IMR-90 (cell line): ENCODE data around the gene LGI2. TPM values are rescaled to one million over a fixed set of nuclear protein-coding genes. Genes with fewer than 3 reads are reported as not detected.

ENCODE experiments used
- ATAC-seq: fragments of 200-7000 bp; cut with Tn5 transposase; 2 replicates; pipeline ENCODE4 v1.9.1; 2020; ENCODE audit warnings: low read depth, mild to moderate bottlenecking, moderate library complexity
- BruUV-seq: library from RNA; stranded (reverse); fragments of 400-500 nt; replicated peaks from 2 replicates; lab custom pipeline; 2021; lab: Mats Ljungman, UMichigan
- CTCF ChIA-PET: fragments of 300-600 bp; formaldehyde crosslinking; extraction: SDS; loops from one replicate; lab custom pipeline; 2021; ENCODE audit warnings: antibody characterized with exemption; lab: Yijun Ruan, JAX
- POLR2A ChIA-PET: fragments of 300-600 bp; sonication (Branson Sonifier 250); formaldehyde crosslinking; loops from one replicate; lab custom pipeline; 2022; ENCODE audit warnings: antibody characterized with exemption; ENCODE audit not compliant: unreplicated experiment; lab: Charles Lee
- DNase-seq: peaks from one replicate; pipeline ENCODE4 v3.0.0; 2013
- H2AFZ ChIP-seq: replicated peaks from 2 replicates; pipeline ENCODE3; 2013; ENCODE audit warnings: low read length, mild to moderate bottlenecking; ENCODE audit not compliant: poor library complexity
- H2AK5ac ChIP-seq: 2 replicates; pipeline ENCODE4 v1.6.1; 2013; ENCODE audit warnings: low read depth, low read length, inconsistent platforms
- H2AK9ac ChIP-seq: replicated peaks from 2 replicates; pipeline ENCODE3; 2013; ENCODE audit warnings: mild to moderate bottlenecking, low read depth, low read length, moderate library complexity; ENCODE audit not compliant: poor library complexity
- H2BK120ac ChIP-seq: 2 replicates; pipeline ENCODE4 v1.6.1; 2013; ENCODE audit warnings: low read depth, low read length, inconsistent platforms
- H2BK15ac ChIP-seq: 3 replicates; pipeline ENCODE4 v1.6.1; 2013; ENCODE audit warnings: low read depth, low read length, inconsistent platforms
- H2BK20ac ChIP-seq: 2 replicates; pipeline ENCODE4 v1.6.1; 2013; ENCODE audit warnings: low read depth, mild to moderate bottlenecking, inconsistent platforms, low read length, moderate library complexity
- H2BK5ac ChIP-seq: 2 replicates; pipeline ENCODE4 v1.6.1; 2013; ENCODE audit warnings: mild to moderate bottlenecking, low read depth, low read length, inconsistent platforms; ENCODE audit not compliant: poor library complexity, severe bottlenecking
- H3K14ac ChIP-seq: replicated peaks from 2 replicates; pipeline ENCODE4 v1.6.1; 2013; ENCODE audit warnings: low read depth, low read length, inconsistent platforms
- H3K18ac ChIP-seq: 2 replicates; pipeline ENCODE4 v1.6.1; 2013; ENCODE audit warnings: low read depth, low read length, control low read depth
- H3K23ac ChIP-seq: 2 replicates; pipeline ENCODE4 v1.6.1; 2013; ENCODE audit warnings: low read depth, low read length, inconsistent platforms
- H3K27ac ChIP-seq: 2 replicates; pipeline ENCODE4 v1.5.1; 2013; ENCODE audit warnings: mild to moderate bottlenecking, control low read depth, low read length; ENCODE audit not compliant: insufficient read depth
- H3K27me3 ChIP-seq: 2 replicates; pipeline ENCODE4 v1.6.1; 2013; ENCODE audit warnings: low read length; ENCODE audit not compliant: control insufficient read depth, insufficient read depth
- H3K36me3 ChIP-seq: 2 replicates; pipeline ENCODE4 v1.6.1; 2013; ENCODE audit warnings: low read length, mixed read lengths; ENCODE audit not compliant: control insufficient read depth, insufficient read depth
- H3K4ac ChIP-seq: 2 replicates; pipeline ENCODE4 v1.6.1; 2013; ENCODE audit warnings: low read depth, low read length, inconsistent platforms
- H3K4me1 ChIP-seq: 2 replicates; pipeline ENCODE4 v1.6.1; 2013; ENCODE audit warnings: low read length, mixed read lengths; ENCODE audit not compliant: control insufficient read depth, insufficient read depth
- H3K4me2 ChIP-seq: 2 replicates; pipeline ENCODE4 v1.6.1; 2013; ENCODE audit warnings: low read depth, mild to moderate bottlenecking, control low read depth, low read length, moderate library complexity
- H3K4me3 ChIP-seq: 2 replicates; pipeline ENCODE4 v1.5.1; 2013; ENCODE audit warnings: low read depth, mild to moderate bottlenecking, control low read depth, low read length, moderate library complexity; ENCODE audit not compliant: insufficient read depth
- H3K56ac ChIP-seq: 2 replicates; pipeline ENCODE4 v1.6.1; 2013; ENCODE audit warnings: low read length, inconsistent platforms; ENCODE audit not compliant: insufficient read depth; ENCODE audit errors: extremely low read depth
- H3K79me1 ChIP-seq, 2 experiments: 2 replicates each; pipeline ENCODE4 v1.6.1; 2013; ENCODE audit warnings: low read length in 2 of 2, inconsistent platforms in 1 of 2, low read depth in 1 of 2
- H3K9ac ChIP-seq: 2 replicates; pipeline ENCODE4 v1.6.1; 2013; ENCODE audit warnings: low read depth, low read length, control low read depth
- H3K9me1 ChIP-seq: 2 replicates; pipeline ENCODE4 v1.6.1; 2013; ENCODE audit warnings: low read length, inconsistent platforms; ENCODE audit not compliant: insufficient read depth
- H3K9me3 ChIP-seq: 2 replicates; pipeline ENCODE4 v1.6.1; 2013; ENCODE audit warnings: low read length; ENCODE audit not compliant: control insufficient read depth, insufficient read depth
- H4K20me1 ChIP-seq: 2 replicates; pipeline ENCODE4 v1.6.1; 2013; ENCODE audit warnings: low read length, inconsistent platforms; ENCODE audit not compliant: insufficient read depth
- H4K5ac ChIP-seq: 2 replicates; pipeline ENCODE4 v1.6.1; 2013; ENCODE audit warnings: mild to moderate bottlenecking, low read depth, low read length, control low read depth
- H4K8ac ChIP-seq, 2 experiments: 2 replicates each; pipeline ENCODE4 v1.6.1; 2013; ENCODE audit warnings: low read depth in 2 of 2, low read length in 2 of 2, control low read depth in 1 of 2, inconsistent platforms in 1 of 2
- H4K91ac ChIP-seq: 2 replicates; pipeline ENCODE4 v1.6.1; 2013; ENCODE audit warnings: low read depth, low read length, inconsistent platforms; ENCODE audit not compliant: insufficient read depth
- RAD21 ChIP-seq: IDR thresholded peaks from 2 replicates; pipeline ENCODE4 v1.6.1; 2012; ENCODE audit warnings: low read length, improper control_type of control experiment
- WGBS, 2 experiments: methylation state at CpG; one replicate each; pipeline versions ENCODE4 v1.1.5 to v1.1.7; 2013; ENCODE audit warnings: missing lambda C conversion rate in 2 of 2; ENCODE audit not compliant: insufficient read length in 1 of 2; ENCODE audit errors: extremely low coverage in 2 of 2; 5-methylcytosine and 5-hydroxymethylcytosine counted together
- dilution Hi-C: fragments of 300-500 bp; cut with HindIII; formaldehyde crosslinking; loops from one replicate; pipeline ENCODE4 v1.14.3; 2018; ENCODE audit warnings: low sequenced_read_pairs; ENCODE audit not compliant: unreplicated experiment
- in situ Hi-C: fragments of 300-500 bp; cut with MboI; formaldehyde crosslinking; loops from 3 replicates; pipeline ENCODE4 v1.14.3; 2019; ENCODE audit warnings: low sequenced_read_pairs, inconsistent platforms, mixed read lengths
- intact Hi-C: fragments of 100-400 bp; cut with micrococcal nuclease; formaldehyde crosslinking; loops from 2 replicates; pipeline ENCODE4 v1.10.0; 2022
- polyA plus RNA-seq, 3 experiments: library from polyadenylated mRNA; depleted of rRNA; stranded (reverse); fragments of >200 nt; gene quantifications; 2 replicates each; pipeline ENCODE4 v1.2.3, GENCODE V29; 2012; ENCODE audit warnings: low replicate concordance in 1 of 3
- total RNA-seq: library from RNA; depleted of rRNA; stranded (reverse); fragments of >200 nt; gene quantifications from 2 replicates; pipeline ENCODE4 v1.2.3, GENCODE V29; 2012

LGI2 gene
- total and polyA plus RNA-seq, 2 of the 4 experiments (the other 2 are of a cell fraction), result not detected

DNA sequence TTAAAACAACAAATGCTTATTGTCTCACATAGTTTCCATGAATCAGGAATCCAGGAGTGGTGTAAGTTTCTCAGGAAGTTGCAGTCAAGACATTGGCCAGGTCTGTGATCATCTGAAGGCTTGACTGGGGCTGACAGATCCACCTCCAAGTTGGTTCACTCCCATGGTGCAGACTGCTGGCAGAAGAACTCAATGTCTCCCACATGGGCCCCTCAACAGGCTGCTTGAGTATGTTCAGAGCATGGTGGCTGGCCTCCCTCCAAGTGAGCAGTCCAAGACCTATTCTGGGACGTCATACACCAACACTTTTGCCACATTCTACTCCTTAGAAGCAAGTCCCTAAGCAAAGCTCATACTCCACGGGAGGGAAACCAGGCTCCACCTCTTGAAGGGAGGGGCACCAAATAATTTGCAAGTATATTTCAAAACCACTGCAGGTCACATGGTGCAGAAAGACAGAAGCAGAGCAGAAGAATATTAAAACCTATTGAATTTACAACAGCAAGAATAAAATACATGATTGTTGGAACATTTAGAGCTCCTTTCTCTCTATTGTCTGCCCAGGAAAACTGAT, 35.3 kb downstream of the LGI2 start:
- in situ Hi-C loops (loop anchor here (25.0 kb wide), 1 partner anchor 367 kb away; no protein-coding TSS in a partner anchor), dilution Hi-C loops (no loop called here), intact Hi-C loops (no loop called here)
- no peak overlapping the region for H2AK5ac ChIP-seq
- no peak for TF ChIP-seq RAD21
- no peak overlapping the region for H2BK15ac ChIP-seq
- H3K18ac ChIP-seq, result no peak overlapping the region
- no peaks in the 10 kb centered on the region for H3K9me3 ChIP-seq
- H3K27ac ChIP-seq, result no peak overlapping the region
- H4K8ac ChIP-seq, result no peak overlapping the region
- H4K5ac ChIP-seq, result no peak overlapping the region
- no peak overlapping the region for H3K14ac ChIP-seq
- H4K20me1 ChIP-seq, result no peaks in the 10 kb centered on the region
- H4K91ac ChIP-seq, result no peak overlapping the region
- H3K4me2 ChIP-seq, result no peak overlapping the region
- no peak overlapping the region for H2BK120ac ChIP-seq
- H3K4me3 ChIP-seq, result no peak overlapping the region
- no peak overlapping the region for H3K9ac ChIP-seq
- H2BK5ac ChIP-seq, result no peak overlapping the region
- ChIA-PET POLR2A (no interaction called here), CTCF (interaction anchor here (0.7 kb wide), 1 partner anchor 15 kb away, joined by 4 read pairs; no protein-coding TSS in a partner anchor)
- H2AK9ac ChIP-seq, result no peak overlapping the region
- no peaks in the 10 kb centered on the region for H3K79me1 ChIP-seq
- H3K4ac ChIP-seq, result no peak overlapping the region
- no peak overlapping the region for H2BK20ac ChIP-seq
- peaks cover 14% of the 10 kb centered on the region for H3K27me3 ChIP-seq
- H3K36me3 ChIP-seq, result no peaks in the 10 kb centered on the region
- no peaks in the 10 kb centered on the region for H3K9me1 ChIP-seq
- H3K23ac ChIP-seq, result no peak overlapping the region
- ATAC-seq, result no peak
- no peak for DNase-seq
- no CpG with 5 or more reads among the region's 2 CpGs for WGBS, 2 experiments
- H3K56ac ChIP-seq, result no peak overlapping the region
- no peaks in the 10 kb centered on the region for H3K4me1 ChIP-seq
- no peak overlapping the region for H2AFZ ChIP-seq
- no TSS peak for BruUV-seq
